Stimulated activated naive CD8-positive, alpha-beta T cell treated with anti-CD3 and anti-CD28 coated beads, Interleukin-15, Interleukin-2, amounts not matched to agents 100 ng/mL and 50 ng/mL, for 24 hours (primary cell): ENCODE results near the gene BCCIP.

Experiments used
- H3K27ac Mint-ChIP-seq: one replicate; pipeline ENCODE4 v1.8.0; 2021; ENCODE audit warnings: mild to moderate bottlenecking, mixed read lengths
- H3K27me3 Mint-ChIP-seq: one replicate; pipeline ENCODE4 v1.8.0; 2021; ENCODE audit warnings: mixed read lengths
- H3K36me3 Mint-ChIP-seq: one replicate; pipeline ENCODE4 v1.8.0; 2021; ENCODE audit warnings: low read depth, mixed read lengths
- H3K4me1 Mint-ChIP-seq: one replicate; pipeline ENCODE4 v1.8.0; 2021; ENCODE audit warnings: low read depth, mixed read lengths
- H3K4me3 Mint-ChIP-seq: one replicate; pipeline ENCODE4 v1.8.0; 2021; ENCODE audit warnings: mild to moderate bottlenecking, mixed read lengths
- H3K9me3 Mint-ChIP-seq: one replicate; pipeline ENCODE4 v1.8.0; 2021; ENCODE audit warnings: mixed read lengths

Gene BCCIP

GRCh38 chr10:125882596-125882995 lies 59.2 kb downstream of the BCCIP start:
- Mint-ChIP-seq H3K36me3 (peaks cover 28% of the 10 kb centered on the region), H3K4me3 (no peak overlapping the region), H3K9me3 (no peaks in the 10 kb centered on the region), H3K4me1 (no peaks in the 10 kb centered on the region), H3K27me3 (no peaks in the 10 kb centered on the region), H3K27ac (no peak overlapping the region)

GRCh38 chr10:125883211-125883610 lies 59.9 kb downstream of the BCCIP start:
- Mint-ChIP-seq H3K4me1 (no peaks in the 10 kb centered on the region), H3K27ac (no peak overlapping the region), H3K27me3 (no peaks in the 10 kb centered on the region), H3K9me3 (no peaks in the 10 kb centered on the region), H3K36me3 (peaks cover 27% of the 10 kb centered on the region), H3K4me3 (no peak overlapping the region)
